HG02970 (cell line): ENCODE data around the gene FAM219A.

Experiments
- ATAC-seq: cut with Tn5 transposase; IDR thresholded peaks from one replicate; pipeline ENCODE4 v1.9.1; 2021; ENCODE audit warnings: mild to moderate bottlenecking, moderate library complexity, moderate number of reproducible peaks; ENCODE audit not compliant: unreplicated experiment, low FRiP score

Gene FAM219A

GRCh38 chr9:34458013-34458958 is at the start of gene FAM219A, which contains the start of gene DNAI1:
FAM219A (minus strand) TSS chr9:34458570; CDS start chr9:34458263, 307 bp downstream.
DNAI1 (plus strand) TSS chr9:34458805; CDS start chr9:34459006, 201 bp downstream.
- peak; percentile 95 for ATAC-seq

GRCh38 chr9:34507966-34508365 is 49.6 kb upstream of the FAM219A start:
- no peak for ATAC-seq

DNA sequence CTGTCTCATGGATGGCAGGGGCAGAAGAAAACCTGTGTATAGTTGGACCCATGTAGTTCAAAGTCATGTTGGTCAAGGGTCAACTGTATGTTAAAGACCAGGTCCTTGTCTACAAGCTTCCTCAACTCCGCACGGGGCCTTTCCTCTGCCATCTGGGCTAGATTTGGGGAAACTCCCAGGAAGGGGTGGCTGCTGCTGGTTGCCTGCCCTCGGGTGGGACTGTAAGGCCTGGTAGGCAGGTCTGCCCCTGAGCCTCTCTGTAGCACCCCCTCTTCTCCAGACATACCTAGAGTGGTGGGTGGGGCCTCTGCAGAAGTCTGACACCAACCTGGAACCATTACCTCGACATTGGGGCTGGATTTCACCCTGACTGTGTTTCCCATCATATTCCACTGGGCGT is 49.2 kb upstream of the FAM219A start:
- no peak for ATAC-seq

- no peak for ATAC-seq
Measured at GRCh38 chr9:34506623-34507022, 48.3 kb upstream of the FAM219A start.

DNA sequence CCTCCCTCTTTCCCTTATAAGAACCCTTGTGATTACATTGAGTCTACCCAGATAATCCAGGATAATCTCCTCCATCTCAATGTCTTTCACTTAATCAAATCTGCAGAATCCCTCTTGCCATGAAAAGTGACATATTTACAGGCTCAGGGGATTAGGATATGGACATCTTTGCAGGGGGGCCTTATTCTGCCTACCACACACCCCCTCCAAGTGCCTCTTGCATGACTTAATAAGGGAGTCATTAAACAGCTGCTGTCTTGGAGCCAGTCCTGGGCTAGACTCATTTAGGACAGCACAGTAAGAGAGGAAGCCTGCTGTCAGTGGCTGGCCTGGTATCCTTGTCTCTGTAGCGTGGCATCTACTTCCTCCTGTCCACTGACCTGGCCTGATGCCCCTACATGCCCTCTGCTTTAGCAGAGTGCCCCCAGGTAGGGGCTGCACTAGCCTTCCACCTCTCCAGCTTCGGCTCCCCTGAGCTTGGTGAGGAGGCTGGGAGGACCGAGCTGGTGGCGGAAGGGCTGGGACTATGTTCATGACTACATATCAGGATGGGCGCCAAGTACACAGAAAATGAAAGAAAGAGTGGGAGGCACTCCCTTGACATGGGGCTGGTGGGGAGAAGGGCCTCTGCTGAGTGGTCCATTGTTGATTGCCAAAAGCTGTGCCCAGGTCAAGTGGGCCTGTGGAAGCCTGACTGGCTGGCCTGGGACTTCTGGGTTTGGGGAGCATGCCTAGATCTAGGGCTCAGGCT is 47.2 kb upstream of the FAM219A start:
- ATAC-seq, result no peak

GRCh38 chr9:34503406-34503805 is 45.0 kb upstream of the FAM219A start:
- no peak for ATAC-seq

DNA sequence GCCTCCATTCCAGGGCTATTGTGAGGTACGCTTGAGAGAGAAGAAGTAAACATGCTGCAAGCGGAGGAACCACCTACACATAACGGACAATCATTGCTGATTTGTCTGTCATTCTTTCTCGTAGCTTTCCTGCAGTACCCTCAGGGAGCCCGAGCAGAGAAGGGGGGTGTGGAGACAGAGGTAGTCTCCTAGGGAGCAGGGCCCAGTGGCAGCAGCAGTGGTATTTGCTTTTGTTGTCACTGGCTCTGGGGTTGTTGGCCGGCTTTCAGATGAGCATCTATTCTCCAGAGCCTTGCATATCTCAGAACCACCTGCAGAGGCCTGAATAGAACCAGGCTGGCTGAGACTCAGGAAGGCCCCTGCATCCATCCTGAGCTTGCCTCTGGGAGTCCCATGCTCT is 44.5 kb upstream of the FAM219A start:
- no peak for ATAC-seq

DNA sequence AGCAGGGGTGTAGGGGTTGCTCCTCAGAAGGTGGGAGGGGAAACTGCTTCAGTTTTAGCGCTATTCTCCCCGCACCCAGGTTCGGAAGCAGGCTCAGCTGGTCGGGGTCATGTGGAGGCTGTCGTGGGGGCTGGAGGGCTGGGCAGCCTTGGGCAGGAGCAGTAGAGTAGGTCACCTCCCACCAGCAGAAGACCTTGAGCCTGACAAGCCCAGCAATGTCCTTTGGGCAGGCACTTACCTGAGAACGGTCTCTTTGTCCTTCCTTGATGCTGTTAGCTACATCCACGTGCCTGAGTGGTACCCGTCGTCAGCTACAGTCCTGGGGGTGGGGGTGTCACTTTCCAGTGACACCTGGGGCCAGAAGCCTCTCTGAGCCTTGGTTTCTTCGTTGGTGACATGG is 44.1 kb upstream of the FAM219A start:
- no peak for ATAC-seq

DNA sequence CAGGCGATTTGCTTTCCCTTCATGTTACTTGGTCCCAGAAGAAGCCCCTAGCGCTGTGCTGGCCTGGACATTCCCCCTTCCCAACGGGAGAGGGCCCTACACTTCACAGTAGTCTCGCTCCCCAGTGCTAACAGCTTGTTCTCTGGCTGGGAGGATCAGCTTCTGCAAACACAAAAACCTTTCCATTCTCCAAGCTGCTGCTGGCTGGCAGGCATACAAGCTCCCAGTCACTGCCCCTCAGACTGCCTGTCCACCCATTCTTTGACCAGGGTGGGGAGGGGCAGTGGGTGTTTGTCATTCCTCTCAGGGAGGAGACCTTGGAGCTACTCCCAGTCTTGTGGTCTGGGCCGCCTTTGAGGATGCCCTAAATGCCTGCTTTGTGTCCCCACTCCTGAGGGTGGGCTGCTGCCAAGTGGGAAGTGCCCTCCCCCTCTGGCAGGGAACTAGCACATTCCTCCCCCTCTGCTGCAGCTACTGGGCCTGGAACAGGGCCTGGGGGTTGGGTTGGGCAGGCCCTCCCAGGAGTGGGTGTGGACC is 43.6 kb upstream of the FAM219A start:
- ATAC-seq, result no peak

GRCh38 chr9:34501372-34501771 is 43.0 kb upstream of the FAM219A start:
- no peak for ATAC-seq

- no peak for ATAC-seq
Measured at GRCh38 chr9:34500623-34501267, 42.4 kb upstream of the FAM219A start.

DNA sequence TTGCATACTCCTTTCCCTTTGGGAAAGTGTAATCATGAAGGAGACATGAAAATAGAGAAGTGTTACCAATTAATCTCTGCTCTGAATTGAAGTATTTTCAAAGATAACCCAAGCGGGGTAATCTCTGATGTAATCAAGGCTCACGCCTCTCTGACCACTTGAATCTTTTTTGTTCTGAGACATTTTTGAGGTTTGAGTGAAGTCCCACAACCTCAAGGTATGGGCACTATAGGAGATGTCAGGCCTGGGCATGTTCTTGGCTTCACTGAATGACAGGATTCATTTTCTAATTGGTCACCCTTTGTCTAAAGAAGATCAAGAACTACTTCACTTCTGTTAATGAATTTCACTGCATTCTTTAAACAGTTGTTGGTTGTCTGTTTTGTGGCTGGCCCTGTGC is 40.7 kb upstream of the FAM219A start:
- ATAC-seq, result no peak

DNA sequence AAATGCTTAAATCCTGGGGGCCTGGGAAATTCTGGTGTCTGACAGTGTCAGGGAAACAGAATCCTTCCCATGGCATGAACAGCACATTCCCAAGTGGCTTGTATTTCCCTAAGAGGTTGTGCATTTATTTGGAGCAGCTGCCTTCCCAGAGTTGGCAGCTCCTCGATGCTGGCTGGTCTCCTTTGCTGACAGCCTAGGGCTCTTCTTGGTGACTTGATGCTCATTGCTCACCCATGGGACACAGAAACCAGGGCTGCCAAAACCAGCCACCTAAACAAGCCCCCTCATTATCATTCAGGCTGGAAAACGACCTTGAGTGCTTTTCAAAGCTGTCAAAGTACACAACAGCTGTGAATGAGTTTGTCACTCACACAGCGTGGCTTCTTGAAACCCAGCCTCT is 40.2 kb upstream of the FAM219A start:
- no peak for ATAC-seq

- no peak for ATAC-seq
Measured at GRCh38 chr9:34496149-34496712, 37.9 kb upstream of the FAM219A start.

GRCh38 chr9:34493972-34494535 is 35.7 kb upstream of the FAM219A start:
- no peak for ATAC-seq

DNA sequence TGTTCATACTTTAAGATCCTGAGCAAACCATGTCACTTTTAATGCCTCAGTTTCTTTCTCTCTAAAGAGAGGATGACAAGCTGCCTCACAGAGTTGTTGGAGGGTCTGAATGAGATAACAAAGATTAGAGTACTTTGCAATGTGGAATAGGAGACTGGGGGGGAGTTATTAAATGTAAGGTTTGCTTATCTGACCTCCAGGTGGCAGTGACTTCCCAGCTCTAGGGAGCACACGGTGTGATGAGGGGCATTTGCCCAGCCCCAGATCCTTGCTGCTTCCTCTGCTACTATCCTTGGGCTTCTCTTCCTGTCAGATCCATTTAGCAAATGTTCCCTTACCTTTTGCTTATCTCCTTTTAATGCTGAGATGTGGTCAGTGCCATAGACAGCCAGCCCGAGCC is 33.7 kb upstream of the FAM219A start:
- ATAC-seq, result no peak

DNA sequence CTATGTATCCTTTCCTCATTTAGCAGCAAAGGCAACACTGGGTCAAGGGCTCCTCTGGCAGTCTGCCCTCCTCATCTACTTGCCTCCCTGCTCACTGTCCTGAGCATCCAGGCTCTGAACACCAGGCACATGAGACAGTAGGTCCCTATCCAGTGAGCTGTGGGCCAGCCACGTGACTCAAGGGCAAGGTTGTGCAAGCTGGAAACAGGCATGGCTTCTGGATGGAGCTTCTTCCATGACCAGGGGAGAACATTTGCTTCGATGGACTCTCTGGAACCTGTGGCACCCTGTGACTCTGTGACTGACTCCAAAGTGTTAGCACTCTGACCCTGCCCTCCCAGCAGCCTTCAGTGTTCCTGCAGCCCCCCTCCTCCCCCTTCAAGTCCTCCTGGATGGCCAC is 33.2 kb upstream of the FAM219A start:
- no peak for ATAC-seq

DNA sequence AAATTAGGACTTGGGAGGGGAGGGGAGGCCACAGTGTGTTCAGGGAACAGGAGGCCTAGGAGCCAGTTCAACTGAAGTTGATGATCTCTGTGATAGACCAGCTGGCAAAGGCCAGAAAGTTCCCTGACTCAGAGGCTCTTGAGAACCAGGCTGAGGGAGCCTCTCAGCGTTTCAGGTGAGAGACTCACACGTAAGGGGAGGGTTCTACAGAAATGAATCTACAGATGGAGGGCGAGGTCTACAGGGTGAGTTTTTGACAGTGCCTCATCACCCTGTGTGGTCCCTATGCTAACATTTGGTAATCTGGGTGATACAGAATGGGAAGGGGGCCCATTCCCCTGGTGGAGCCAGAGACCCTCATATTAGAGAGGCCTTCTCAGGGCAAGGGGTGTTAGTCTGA is 32.4 kb upstream of the FAM219A start:
- no peak for ATAC-seq

- no peak for ATAC-seq
Measured at GRCh38 chr9:34490360-34490759, 32.0 kb upstream of the FAM219A start.

- no peak for ATAC-seq
Measured at GRCh38 chr9:34486572-34486971, 28.2 kb upstream of the FAM219A start.
